ENCODE measurements around the gene TRIM26. TPM values are rescaled to one million over a fixed set of nuclear protein-coding genes. Genes with fewer than 3 reads are reported as not detected.
"Not testable (repeated sequence)": the region's sequence is repeated elsewhere in the genome, so short reads cannot be mapped to it uniquely, and the experiment has no call there.

TRIM26 gene
- total RNA-seq, 4 donors from 2014 or later, result 26.9 to 46.8 (median 37.6) TPM

GRCh38 chr6:30227242-30227722, 14.1 kb upstream of the TRIM26 start:
- H3K4me1 ChIP-seq, result no peaks in the 10 kb centered on the region
- TF ChIP-seq EP300 (IDR thresholded peaks at IDR 0.05) (no peak), CTCF (IDR thresholded peaks at IDR 0.05) (no peak), POLR2A (IDR thresholded peaks at IDR 0.05) (no peak)
- no peak overlapping the region for H3K27ac ChIP-seq
- H3K36me3 ChIP-seq, result no peaks in the 10 kb centered on the region
- H3K9me3 ChIP-seq, result peaks cover 0 to 9% (median 0%) of the 10 kb centered on the region in 4 donors
- WGBS, 2 donors, result 84 to 91% methylated on average over 6 of the region's 6 CpGs
- H3K4me3 ChIP-seq, result no peak overlapping the region
- H3K27me3 ChIP-seq, result no peaks in the 10 kb centered on the region
- no peak for DNase-seq (ENCODE audit: low spot score in 2 of 2)

GRCh38 chr6:30223339-30223738, 10.1 kb upstream of the TRIM26 start:
- Histone ChIP-seq H3K27ac (no peak overlapping the region), H3K27me3 (no peaks in the 10 kb centered on the region), H3K4me1 (peaks cover 0 to 3% (median 0%) of the 10 kb centered on the region in 4 donors), H3K9me3 (peaks cover 0 to 9% (median 0%) of the 10 kb centered on the region in 4 donors), H3K4me3 (no peak overlapping the region), H3K36me3 (no peaks in the 10 kb centered on the region)
- TF ChIP-seq CTCF (IDR thresholded peaks at IDR 0.05), result no peak
- TF ChIP-seq EP300 (IDR thresholded peaks at IDR 0.05), result no peak
- TF ChIP-seq POLR2A (IDR thresholded peaks at IDR 0.05), result no peak
- 75 to 80% methylated on average over 1 of the region's 1 CpG for WGBS, 2 donors
- no peak for DNase-seq (ENCODE audit: low spot score in 2 of 2)

GRCh38 chr6:30221956-30222355, 8.8 kb upstream of the TRIM26 start:
- H3K27ac ChIP-seq; DNase-seq (ENCODE audit: low spot score in 2 of 2); H3K27me3 ChIP-seq; H3K4me3 ChIP-seq; H3K36me3 ChIP-seq; H3K4me1 ChIP-seq; H3K9me3 ChIP-seq: not testable (repeated sequence)
- 94 to 96% methylated on average over 15 to 23 of the region's 23 CpGs for WGBS, 2 donors

GRCh38 chr6:30221395-30221794, 8.2 kb upstream of the TRIM26 start:
- H3K4me1 ChIP-seq; H3K27me3 ChIP-seq; DNase-seq (ENCODE audit: low spot score in 2 of 2); H3K9me3 ChIP-seq; H3K4me3 ChIP-seq; H3K27ac ChIP-seq; H3K36me3 ChIP-seq: not testable (repeated sequence)
- WGBS, 2 donors, result 84% methylated on average over 6 of the region's 6 CpGs

- Histone ChIP-seq H3K9me3 (peaks cover 0 to 9% (median 0%) of the 10 kb centered on the region in 4 donors), H3K27me3 (no peaks in the 10 kb centered on the region), H3K4me1 (peaks cover 0 to 13% (median 0%) of the 10 kb centered on the region in 4 donors), H3K36me3 (no peaks in the 10 kb centered on the region), H3K4me3 (no peak overlapping the region), H3K27ac (no peak overlapping the region)
- TF ChIP-seq EP300 (IDR thresholded peaks at IDR 0.05) (no peak), POLR2A (IDR thresholded peaks at IDR 0.05) (no peak), CTCF (IDR thresholded peaks at IDR 0.05) (peak; percentile 48 to 84 (median 71))
- 0 to 5% methylated on average over 1 of the region's 1 CpG for WGBS, 2 donors
- peak in 1 of 2 donors; percentile 67 for DNase-seq (ENCODE audit: low spot score in 2 of 2)
Measured at GRCh38 chr6:30219244-30219643, 6.0 kb upstream of the TRIM26 start.

GRCh38 chr6:30216096-30216495, 2.9 kb upstream of the TRIM26 start:
- TF ChIP-seq POLR2A (IDR thresholded peaks at IDR 0.05), result no peak
- TF ChIP-seq EP300 (IDR thresholded peaks at IDR 0.05), result no peak
- no peak for TF ChIP-seq CTCF (IDR thresholded peaks at IDR 0.05)
- Histone ChIP-seq H3K9me3 (no peaks in the 10 kb centered on the region), H3K27me3 (no peaks in the 10 kb centered on the region), H3K4me1 (peaks cover 6 to 28% (median 11%) of the 10 kb centered on the region in 4 donors), H3K4me3 (no peak overlapping the region), H3K27ac (no peak overlapping the region), H3K36me3 (no peaks in the 10 kb centered on the region)
- WGBS, 2 donors, result 71 to 72% methylated on average over 3 of the region's 3 CpGs
- DNase-seq (ENCODE audit: low spot score in 2 of 2), result no peak
